Measurements from ENCODE around the gene PDZRN3. TPM values are rescaled to one million over a fixed set of nuclear protein-coding genes. Genes with fewer than 3 reads are reported as not detected.

PDZRN3 gene
- total and polyA plus RNA-seq, 3 donors from 2014 or later, result 15.8 to 30.8 (median 23.1) TPM

- Histone ChIP-seq H3K27me3 (no peaks in the 10 kb centered on the region), H3K27ac (no peak overlapping the region), H3K9me3 (no peaks in the 10 kb centered on the region), H3K4me1 (no peaks in the 10 kb centered on the region), H3K4me3 (no peak overlapping the region), H3K36me3 (ENCODE audit: low read depth, missing control alignments) (no peaks in the 10 kb centered on the region)
- DNase-seq, result no peak
- intact Hi-C loops (cut with DNase I; ENCODE audit: low total_unique reads), result loop anchor here (10.0 kb wide), 1 partner anchor 404 kb away; no protein-coding TSS in a partner anchor
- WGBS, 2 donors, result 81 to 86% methylated on average over 5 of the region's 5 CpGs
- TF ChIP-seq POLR2A (IDR thresholded peaks at IDR 0.05), result no peak
- TF ChIP-seq, protein P1, sequence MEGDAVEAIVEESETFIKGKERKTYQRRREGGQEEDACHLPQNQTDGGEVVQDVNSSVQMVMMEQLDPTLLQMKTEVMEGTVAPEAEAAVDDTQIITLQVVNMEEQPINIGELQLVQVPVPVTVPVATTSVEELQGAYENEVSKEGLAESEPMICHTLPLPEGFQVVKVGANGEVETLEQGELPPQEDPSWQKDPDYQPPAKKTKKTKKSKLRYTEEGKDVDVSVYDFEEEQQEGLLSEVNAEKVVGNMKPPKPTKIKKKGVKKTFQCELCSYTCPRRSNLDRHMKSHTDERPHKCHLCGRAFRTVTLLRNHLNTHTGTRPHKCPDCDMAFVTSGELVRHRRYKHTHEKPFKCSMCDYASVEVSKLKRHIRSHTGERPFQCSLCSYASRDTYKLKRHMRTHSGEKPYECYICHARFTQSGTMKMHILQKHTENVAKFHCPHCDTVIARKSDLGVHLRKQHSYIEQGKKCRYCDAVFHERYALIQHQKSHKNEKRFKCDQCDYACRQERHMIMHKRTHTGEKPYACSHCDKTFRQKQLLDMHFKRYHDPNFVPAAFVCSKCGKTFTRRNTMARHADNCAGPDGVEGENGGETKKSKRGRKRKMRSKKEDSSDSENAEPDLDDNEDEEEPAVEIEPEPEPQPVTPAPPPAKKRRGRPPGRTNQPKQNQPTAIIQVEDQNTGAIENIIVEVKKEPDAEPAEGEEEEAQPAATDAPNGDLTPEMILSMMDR (IDR thresholded peaks at IDR 0.05), result no peak
Observed at GRCh38 chr3:73509066-73509465, 115.7 kb downstream of the PDZRN3 start.

DNA sequence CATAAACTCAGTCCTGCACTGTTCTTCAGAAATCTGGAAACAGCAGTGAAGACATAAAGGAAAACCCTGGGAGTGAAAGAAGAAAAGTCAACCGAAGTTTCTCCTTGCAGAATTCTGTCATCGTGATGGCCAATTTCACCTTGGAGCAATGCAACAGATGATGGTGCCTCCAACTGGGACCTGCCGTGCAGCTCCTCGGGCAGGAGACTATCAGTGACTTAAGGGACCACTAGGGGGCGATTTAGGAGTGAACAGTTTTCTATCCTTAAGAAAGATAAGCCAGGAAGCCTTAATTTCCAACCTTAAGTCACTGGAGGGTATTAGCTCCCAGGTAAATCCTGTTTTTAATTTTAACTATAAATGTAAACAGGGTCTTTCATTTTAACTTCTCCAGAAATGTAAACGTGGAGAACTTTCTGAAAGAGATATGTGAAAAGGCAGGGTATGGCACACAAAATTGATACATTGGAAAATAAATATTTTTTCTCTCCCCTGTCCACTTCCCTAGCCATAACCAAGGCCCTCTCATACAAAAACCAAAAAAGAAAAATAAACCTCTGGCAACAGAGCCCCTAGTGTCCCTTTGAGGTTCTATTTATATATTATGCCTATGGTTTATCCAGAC lies 116.3 kb downstream of the PDZRN3 start:
- intact Hi-C loops (cut with DNase I; ENCODE audit: low total_unique reads), result loop anchor here (10.0 kb wide), 1 partner anchor 404 kb away; no protein-coding TSS in a partner anchor
- no peak overlapping the region for H3K27ac ChIP-seq
- TF ChIP-seq, protein P1 (IDR thresholded peaks at IDR 0.05), result peak; percentile 56 to 79 (median 61)
- no peak for TF ChIP-seq POLR2A (IDR thresholded peaks at IDR 0.05)
- H3K4me3 ChIP-seq, result no peak overlapping the region
- no peaks in the 10 kb centered on the region for H3K36me3 ChIP-seq (ENCODE audit: low read depth, missing control alignments)
- no peaks in the 10 kb centered on the region for H3K27me3 ChIP-seq
- peak; percentile 76 for DNase-seq
- H3K9me3 ChIP-seq, result no peaks in the 10 kb centered on the region
- 32 to 47% methylated on average over 6 of the region's 6 CpGs for WGBS, 2 donors
- H3K4me1 ChIP-seq, result no peaks in the 10 kb centered on the region

DNA sequence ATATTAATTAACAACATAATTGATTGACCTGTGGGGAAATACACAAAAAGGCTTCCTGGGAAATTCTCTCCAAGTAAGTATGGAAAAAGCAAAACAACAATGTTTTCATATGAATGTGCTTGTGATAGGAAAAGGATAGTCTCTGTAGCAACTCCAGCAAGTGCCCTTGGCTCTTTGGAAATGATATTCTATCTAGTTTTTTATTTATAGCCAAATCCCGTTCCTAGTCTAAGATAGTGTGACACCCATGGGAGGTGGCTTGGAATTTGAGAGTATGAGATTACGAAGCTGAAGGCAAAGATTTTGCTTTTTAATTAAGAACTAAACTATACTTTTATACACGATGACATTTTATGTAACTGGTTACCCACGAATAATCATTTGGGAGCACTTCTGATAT lies 119.9 kb downstream of the PDZRN3 start:
- Histone ChIP-seq H3K27ac (no peak overlapping the region), H3K4me3 (no peak overlapping the region), H3K9me3 (no peaks in the 10 kb centered on the region), H3K36me3 (ENCODE audit: low read depth, missing control alignments) (no peaks in the 10 kb centered on the region), H3K27me3 (no peaks in the 10 kb centered on the region), H3K4me1 (no peaks in the 10 kb centered on the region)
- 53 to 66% methylated on average over 4 of the region's 4 CpGs for WGBS, 2 donors
- DNase-seq, result no peak
- TF ChIP-seq, protein P1 (IDR thresholded peaks at IDR 0.05), result no peak
- no peak for TF ChIP-seq POLR2A (IDR thresholded peaks at IDR 0.05)
- intact Hi-C loops (cut with DNase I; ENCODE audit: low total_unique reads), result loop anchor here (10.0 kb wide), 1 partner anchor 400 kb away; no protein-coding TSS in a partner anchor

GRCh38 chr3:73504239-73504638 lies 120.5 kb downstream of the PDZRN3 start:
- H3K4me1 ChIP-seq, result no peaks in the 10 kb centered on the region
- DNase-seq, result no peak
- no peak for TF ChIP-seq POLR2A (IDR thresholded peaks at IDR 0.05)
- TF ChIP-seq, protein P1 (IDR thresholded peaks at IDR 0.05), result no peak
- no peaks in the 10 kb centered on the region for H3K9me3 ChIP-seq
- H3K4me3 ChIP-seq, result no peak overlapping the region
- 76 to 84% methylated on average over 3 of the region's 3 CpGs for WGBS, 2 donors
- H3K27me3 ChIP-seq, result no peaks in the 10 kb centered on the region
- no peak overlapping the region for H3K27ac ChIP-seq
- H3K36me3 ChIP-seq (ENCODE audit: low read depth, missing control alignments), result no peaks in the 10 kb centered on the region
- intact Hi-C loops (cut with DNase I; ENCODE audit: low total_unique reads), result loop anchor here (10.0 kb wide), 1 partner anchor 399 kb away; no protein-coding TSS in a partner anchor

DNA sequence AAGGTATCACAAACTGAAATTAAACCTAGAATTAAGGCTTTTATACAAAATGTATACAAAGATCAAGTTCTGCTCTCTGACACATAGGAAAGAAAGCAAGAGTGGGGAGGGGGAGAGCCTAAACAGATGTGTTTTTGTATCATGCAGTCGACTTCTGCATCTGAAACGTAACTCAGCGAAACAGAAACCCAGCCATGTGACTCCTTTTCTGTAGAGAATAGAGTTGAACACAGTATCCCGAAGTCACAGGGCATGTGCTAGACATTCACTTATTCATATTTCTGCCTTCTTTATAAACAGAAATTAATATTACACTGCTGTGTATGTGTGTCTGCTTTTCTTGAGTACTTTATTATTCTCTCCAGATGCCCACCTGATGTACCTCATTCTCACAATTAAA lies 121.0 kb downstream of the PDZRN3 start:
- Histone ChIP-seq H3K27ac (no peak overlapping the region), H3K36me3 (ENCODE audit: low read depth, missing control alignments) (no peaks in the 10 kb centered on the region), H3K4me3 (no peak overlapping the region), H3K4me1 (no peaks in the 10 kb centered on the region), H3K27me3 (no peaks in the 10 kb centered on the region), H3K9me3 (no peaks in the 10 kb centered on the region)
- TF ChIP-seq, protein P1 (IDR thresholded peaks at IDR 0.05), result no peak
- no peak for TF ChIP-seq POLR2A (IDR thresholded peaks at IDR 0.05)
- intact Hi-C loops (cut with DNase I; ENCODE audit: low total_unique reads), result loop anchor here (10.0 kb wide), 1 partner anchor 399 kb away; no protein-coding TSS in a partner anchor
- DNase-seq, result no peak
- WGBS, 2 donors, result 63 to 74% methylated on average over 4 of the region's 4 CpGs
